ENCODE measurements around the gene SPPL2A. TPM values are rescaled to one million over a fixed set of nuclear protein-coding genes. Genes with fewer than 3 reads are reported as not detected.

SPPL2A gene
- total RNA-seq, 2 donors from 2014 or later = 263 to 348 TPM

- intact Hi-C loops (cut with DNase I, micrococcal nuclease) = no loop called here
- DNase-seq (no peak), ATAC-seq (no peak)
Measured at GRCh38 chr15:50777042-50777441, 11.5 kb upstream of the SPPL2A start.

- DNase-seq = no peak
- peak; percentile 94 for ATAC-seq
- intact Hi-C loops (cut with DNase I, micrococcal nuclease) = no loop called here
Measured at GRCh38 chr15:50774450-50774849, 8.9 kb upstream of the SPPL2A start.

- intact Hi-C loops (cut with DNase I, micrococcal nuclease) = no loop called here
- no peak for ATAC-seq
- DNase-seq = no peak
Measured at GRCh38 chr15:50773389-50773788, 7.9 kb upstream of the SPPL2A start.

GRCh38 chr15:50767332-50767861, 1.9 kb upstream of the SPPL2A start:
- DNase-seq = peak; percentile 22 to 47
- intact Hi-C loops (cut with DNase I, micrococcal nuclease) = loop anchor here in 1 of 2 donors (10.0 kb wide), 1 partner anchor 107 kb away; no protein-coding TSS in a partner anchor
- peak; percentile 59 for ATAC-seq

- intact Hi-C loops (cut with DNase I, micrococcal nuclease) = loop anchor here in 1 of 2 donors (10.0 kb wide), 1 partner anchor 110 kb away; no protein-coding TSS in a partner anchor
- ATAC-seq = peak; percentile 38
- DNase-seq = no peak
Measured at GRCh38 chr15:50764461-50765194, 878 bp downstream of the SPPL2A start.

- no peak for ATAC-seq
- DNase-seq = no peak
- intact Hi-C loops (cut with DNase I, micrococcal nuclease) = no loop called here
Measured at GRCh38 chr15:50758712-50759205, 6.7 kb downstream of the SPPL2A start.

GRCh38 chr15:50753463-50753862, 12.0 kb downstream of the SPPL2A start:
- DNase-seq (no peak), ATAC-seq (no peak)
- intact Hi-C loops (cut with DNase I, micrococcal nuclease) = no loop called here

GRCh38 chr15:50751394-50751793, 14.1 kb downstream of the SPPL2A start:
- DNase-seq (no peak), ATAC-seq (no peak)
- intact Hi-C loops (cut with DNase I, micrococcal nuclease) = no loop called here

- ATAC-seq (no peak), DNase-seq (no peak)
- intact Hi-C loops (cut with DNase I, micrococcal nuclease) = no loop called here
Measured at GRCh38 chr15:50750227-50750705, 15.2 kb downstream of the SPPL2A start.

- intact Hi-C loops (cut with DNase I, micrococcal nuclease) = no loop called here
- no peak for DNase-seq
Measured at GRCh38 chr15:50747523-50747922, 18.0 kb downstream of the SPPL2A start.

GRCh38 chr15:50744601-50745000, 20.9 kb downstream of the SPPL2A start:
- no peak for DNase-seq
- intact Hi-C loops (cut with DNase I, micrococcal nuclease) = no loop called here

More at GRCh38 chr15:50747523-50747922, 18.0 kb downstream of the SPPL2A start:
- no peak for ATAC-seq

GRCh38 chr15:50740955-50741354, 24.6 kb downstream of the SPPL2A start:
- intact Hi-C loops (cut with DNase I, micrococcal nuclease) = no loop called here
- ATAC-seq (no peak), DNase-seq (no peak)

More at GRCh38 chr15:50744601-50745000, 20.9 kb downstream of the SPPL2A start:
- ATAC-seq = no peak

- ATAC-seq = no peak
Measured at GRCh38 chr15:50736823-50737222, 28.7 kb downstream of the SPPL2A start.

GRCh38 chr15:50735156-50735555, 30.4 kb downstream of the SPPL2A start:
- intact Hi-C loops (cut with DNase I, micrococcal nuclease) = no loop called here
- DNase-seq (no peak), ATAC-seq (no peak)

More at GRCh38 chr15:50736823-50737222, 28.7 kb downstream of the SPPL2A start:
- intact Hi-C loops (cut with DNase I, micrococcal nuclease) = no loop called here
- no peak for DNase-seq

GRCh38 chr15:50726315-50726714, 39.2 kb downstream of the SPPL2A start:
- DNase-seq (no peak), ATAC-seq (no peak)
- intact Hi-C loops (cut with DNase I, micrococcal nuclease) = no loop called here

GRCh38 chr15:50718700-50719125, 46.8 kb downstream of the SPPL2A start:
- intact Hi-C loops (cut with DNase I, micrococcal nuclease) = no loop called here
- peak; percentile 93 for ATAC-seq
- no peak for DNase-seq

- peak; percentile 74 for ATAC-seq
- no peak for DNase-seq
- intact Hi-C loops (cut with DNase I, micrococcal nuclease) = no loop called here
Measured at GRCh38 chr15:50712018-50712417, 53.5 kb downstream of the SPPL2A start.

GRCh38 chr15:50710585-50710984, 54.9 kb downstream of the SPPL2A start:
- ATAC-seq (no peak), DNase-seq (no peak)
- intact Hi-C loops (cut with DNase I, micrococcal nuclease) = no loop called here

- DNase-seq (no peak), ATAC-seq (no peak)
- intact Hi-C loops (cut with DNase I, micrococcal nuclease) = no loop called here
Measured at GRCh38 chr15:50707878-50708427, 57.6 kb downstream of the SPPL2A start.
